GM19351 (cell line): ENCODE data around the gene NGFR.

Source experiments
- ATAC-seq: cut with Tn5 transposase; IDR thresholded peaks from one replicate; pipeline ENCODE4 v1.9.1; 2021; ENCODE audit warnings: mild to moderate bottlenecking, moderate library complexity; ENCODE audit not compliant: unreplicated experiment

Gene NGFR

GRCh38 chr17:49469831-49470810 is 25.0 kb upstream of the NGFR start:
- no peak for ATAC-seq

GRCh38 chr17:49471089-49471683 is 23.9 kb upstream of the NGFR start:
- no peak for ATAC-seq

DNA sequence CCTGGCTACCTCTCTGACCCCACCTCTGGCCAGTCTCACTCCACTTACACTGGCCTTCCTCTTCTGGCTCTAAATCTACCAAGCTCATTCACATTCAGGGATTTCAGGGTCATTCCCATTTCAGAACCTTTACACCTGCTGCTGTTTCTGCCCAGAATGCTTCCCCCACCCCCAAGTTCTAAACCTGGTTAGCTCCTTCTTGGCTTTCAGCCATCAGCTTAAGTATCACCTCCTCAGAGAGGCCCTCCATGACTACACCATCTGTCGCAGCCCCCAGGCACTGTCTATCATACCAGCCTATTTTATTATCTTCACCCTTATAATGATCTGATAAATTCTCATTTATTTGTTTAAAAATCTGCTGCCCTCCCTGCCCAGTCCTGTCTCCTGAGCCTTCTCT is 23.3 kb upstream of the NGFR start:
- ATAC-seq: no peak

DNA sequence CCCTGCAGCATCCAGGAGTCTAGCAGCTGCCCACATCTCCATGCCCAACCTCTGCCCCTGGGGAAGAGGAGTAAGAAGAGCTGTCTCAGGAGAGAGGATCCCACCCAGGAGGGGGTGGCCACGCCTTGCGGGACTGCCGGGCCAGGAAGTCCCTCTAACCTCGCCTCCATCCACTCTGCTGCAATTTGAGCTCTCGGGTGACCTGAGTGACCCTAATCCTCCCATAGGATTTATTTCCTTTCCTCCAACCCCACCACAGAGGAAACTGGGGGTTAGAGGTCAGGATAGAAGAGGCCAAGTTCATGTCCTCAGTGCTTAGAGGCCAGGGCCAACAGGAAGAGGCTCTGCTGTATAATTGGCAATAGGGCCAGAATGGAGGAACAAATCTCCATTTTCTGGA is 22.6 kb upstream of the NGFR start:
- no peak for ATAC-seq

DNA sequence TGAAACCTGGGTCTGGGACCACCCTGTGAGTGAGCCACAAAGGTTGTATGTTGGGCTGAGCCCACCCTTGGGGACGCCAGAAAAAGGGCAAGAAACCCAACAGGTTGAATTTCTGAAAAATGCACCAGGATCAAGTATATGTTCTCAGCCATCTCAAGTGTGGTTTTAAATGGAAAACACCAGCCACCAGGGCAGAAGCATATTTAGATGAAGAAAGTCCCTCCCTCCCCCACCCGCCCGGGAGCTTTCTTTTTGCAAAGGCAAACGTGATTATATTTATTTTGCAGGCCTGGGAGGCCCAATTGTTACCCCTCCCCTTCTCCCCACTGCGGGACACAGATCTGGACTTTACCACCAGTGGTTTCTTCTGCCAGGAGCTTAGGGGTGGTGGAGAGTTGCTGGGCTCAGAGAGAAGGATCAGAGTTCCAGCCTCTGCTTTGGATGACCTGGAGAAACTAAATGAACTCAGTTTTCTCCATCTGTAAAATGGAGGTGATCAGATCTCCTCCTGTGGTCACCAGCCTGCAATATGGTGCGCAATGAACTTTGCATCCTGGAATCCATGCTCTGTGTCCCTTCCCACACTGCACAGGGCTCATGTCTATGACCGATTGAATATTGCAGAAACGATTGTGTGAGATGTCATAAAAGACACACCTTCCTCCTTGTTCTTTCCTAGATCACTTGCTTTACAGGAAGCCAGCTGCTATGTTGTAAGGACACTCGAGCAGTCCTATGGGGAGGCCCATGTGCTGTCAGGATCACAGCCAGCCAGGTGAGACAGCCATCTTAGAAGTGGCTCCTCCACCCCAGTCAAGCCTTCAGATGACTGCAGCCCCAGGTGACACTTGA is 21.0 kb upstream of the NGFR start:
- no peak for ATAC-seq

- ATAC-seq: no peak
Measured at GRCh38 chr17:49477709-49478108, 17.4 kb upstream of the NGFR start.

GRCh38 chr17:49480836-49481615 is 14.1 kb upstream of the NGFR start:
- no peak for ATAC-seq

DNA sequence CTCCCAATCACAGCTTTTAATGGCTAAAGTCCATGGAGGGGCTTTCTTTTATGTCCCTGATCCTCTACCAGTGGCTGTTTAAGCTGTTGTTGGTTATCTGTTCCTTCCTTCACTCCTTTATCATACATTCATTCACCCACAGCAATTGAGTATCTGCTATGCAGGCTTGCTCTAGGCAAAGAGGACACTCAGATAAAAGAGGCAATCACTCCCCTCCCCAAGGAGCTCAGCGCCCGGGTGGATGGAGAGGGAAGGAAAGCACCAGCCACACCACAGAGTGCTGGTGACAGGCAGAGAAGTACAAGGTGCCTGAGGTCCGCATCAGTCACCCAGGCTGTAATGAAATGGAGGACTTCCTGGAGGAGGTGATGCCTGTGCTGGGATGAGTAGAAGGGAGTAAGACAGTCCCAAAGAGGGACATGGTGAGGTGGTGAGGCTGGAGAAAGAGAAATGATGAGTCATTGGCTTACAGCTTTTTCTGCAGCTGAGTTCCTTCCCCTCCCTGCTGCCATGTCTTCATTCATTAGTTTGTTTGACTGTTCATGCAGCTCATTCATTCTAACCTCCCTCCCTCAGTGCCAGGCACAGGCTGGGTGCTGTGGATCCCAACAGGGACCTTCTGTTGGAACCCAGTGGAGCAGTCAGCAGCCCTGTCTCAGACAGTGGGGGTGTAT is 12.8 kb upstream of the NGFR start:
- no peak for ATAC-seq

- ATAC-seq: no peak
Measured at GRCh38 chr17:49483599-49484509, 11.2 kb upstream of the NGFR start.

DNA sequence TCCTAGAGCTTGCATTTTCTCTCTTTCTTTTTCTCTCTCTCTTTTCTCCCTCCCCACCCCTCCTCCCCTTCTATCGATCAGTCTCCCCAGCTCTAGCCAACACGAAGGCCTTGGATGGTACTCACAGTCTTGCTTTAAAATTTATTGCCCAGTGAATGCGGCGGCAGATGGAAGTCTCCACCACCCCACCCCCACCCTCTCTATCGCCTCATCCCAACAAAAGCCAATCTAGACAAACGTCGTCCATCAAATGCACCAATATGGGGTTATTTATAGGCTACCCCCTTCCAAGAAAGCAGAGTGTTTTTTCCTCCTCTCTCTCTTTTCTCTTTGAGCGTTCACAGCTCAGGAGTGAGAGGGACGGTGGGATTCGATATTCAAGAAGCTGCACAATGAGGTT is 10.5 kb upstream of the NGFR start:
- no peak for ATAC-seq

- no peak for ATAC-seq
Measured at GRCh38 chr17:49486012-49486641, 9.0 kb upstream of the NGFR start.

GRCh38 chr17:49487183-49487582 is 7.9 kb upstream of the NGFR start:
- ATAC-seq: no peak

- ATAC-seq: no peak
Measured at GRCh38 chr17:49488612-49489011, 6.5 kb upstream of the NGFR start.

- no peak for ATAC-seq
Measured at GRCh38 chr17:49489348-49489747, 5.7 kb upstream of the NGFR start.

GRCh38 chr17:49490276-49490675 is 4.8 kb upstream of the NGFR start:
- no peak for ATAC-seq

DNA sequence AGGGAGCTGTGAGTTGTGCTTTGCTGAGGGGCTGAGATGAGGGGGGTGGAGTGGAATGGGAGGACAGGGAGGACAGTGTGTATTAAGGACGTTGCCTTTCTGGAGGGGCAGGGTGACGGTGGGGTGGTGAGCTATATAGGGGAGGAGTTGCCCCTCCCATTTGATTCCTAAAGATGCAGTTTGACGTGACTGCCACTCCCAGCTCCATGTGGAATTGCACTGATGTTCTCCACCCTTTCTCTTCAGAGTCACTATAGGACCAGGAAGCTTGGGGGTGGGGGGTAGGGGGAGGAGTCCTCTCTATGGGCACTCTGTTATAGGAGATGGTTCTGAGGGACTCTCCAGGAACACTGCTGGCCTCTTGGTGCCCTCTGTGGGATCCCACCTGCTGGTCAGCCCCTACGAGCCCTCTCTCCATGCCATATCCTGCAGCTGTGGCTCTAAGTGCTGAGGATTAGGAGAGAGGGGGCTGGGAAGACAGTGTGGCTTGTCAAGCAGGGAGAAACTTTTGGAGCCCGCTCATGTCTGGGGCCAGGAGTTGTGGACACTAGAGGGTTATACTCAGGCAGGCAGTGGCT is 3.8 kb upstream of the NGFR start:
- ATAC-seq: no peak

DNA sequence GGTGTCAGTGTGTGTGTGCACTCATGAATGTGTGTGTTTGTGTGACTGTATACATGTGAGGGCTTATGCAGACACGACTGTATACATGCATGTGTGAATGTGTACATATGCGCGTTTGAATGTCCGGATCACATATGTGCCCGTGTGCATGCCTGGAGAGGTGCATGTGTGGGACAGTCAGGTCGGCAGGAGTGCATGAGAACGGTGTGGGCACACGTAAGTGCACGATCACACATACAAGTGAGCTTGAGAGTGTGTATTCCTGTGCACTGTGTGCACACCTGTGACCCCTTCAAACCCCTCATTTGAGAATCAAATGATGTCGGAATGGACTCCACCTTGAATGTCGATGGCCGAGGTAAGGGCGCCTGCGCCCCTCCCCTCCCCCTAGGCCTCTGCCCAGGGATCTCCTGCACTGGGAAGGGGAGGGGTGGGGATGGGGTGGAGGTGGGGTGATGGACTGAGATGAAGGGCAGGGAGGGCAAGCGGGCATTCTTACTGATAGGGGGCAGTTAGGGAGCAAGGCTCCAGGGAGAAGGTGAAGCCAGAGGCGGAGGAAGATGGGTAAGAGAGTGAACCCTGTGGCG is 601 bp upstream of the NGFR start:
- no peak for ATAC-seq

DNA sequence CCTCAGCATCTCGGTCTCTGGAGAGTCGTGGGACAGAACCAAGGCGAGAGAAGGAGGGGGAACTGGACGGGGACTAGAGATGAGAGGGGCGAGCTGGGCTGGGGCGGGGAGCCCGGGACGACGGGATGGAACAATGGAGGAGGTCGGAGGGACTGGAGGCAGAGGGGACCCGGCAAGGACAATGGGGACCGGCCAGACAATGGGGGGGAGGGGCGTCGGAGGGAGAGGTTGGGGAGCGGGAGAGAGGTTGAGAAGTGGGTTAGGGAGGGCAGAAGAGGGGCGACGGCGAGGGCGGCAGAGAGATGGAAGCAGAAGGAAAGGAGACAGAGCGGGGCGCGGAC is 719 bp downstream of the NGFR start:
- no peak for ATAC-seq
